OCI-LY1 (cell line): ENCODE measurements around the gene TRIM60.

Experiments used
- H2AFZ ChIP-seq: fragments of 200-600 bp; sonication (generic), shearing (Covaris generic); 2 replicates; pipeline ENCODE4 v1.6.0; 2014; ENCODE audit warnings: antibody characterized with exemption, mild to moderate bottlenecking, low read length
- H3F3A ChIP-seq: fragments of 200-600 bp; sonication (generic), shearing (Covaris generic); 2 replicates; pipeline ENCODE4 v1.6.0; 2014; ENCODE audit warnings: mild to moderate bottlenecking, antibody characterized with exemption, low read length, moderate library complexity; ENCODE audit not compliant: insufficient read depth
- H3K27ac ChIP-seq: fragments of 200-600 bp; sonication (generic); 2 replicates; pipeline ENCODE4 v1.5.1; 2014; ENCODE audit warnings: low read length, mixed run types, mild to moderate bottlenecking, low read depth; ENCODE audit not compliant: poor library complexity, severe bottlenecking
- H3K27me3 ChIP-seq: fragments of 200-600 bp; sonication (generic); 2 replicates; pipeline ENCODE4 v1.6.0; 2014; ENCODE audit warnings: antibody characterized with exemption, mild to moderate bottlenecking, low read length, moderate library complexity; ENCODE audit not compliant: insufficient read depth
- H3K36me3 ChIP-seq: fragments of 200-600 bp; sonication (generic); 2 replicates; pipeline ENCODE4 v1.6.1; 2014; ENCODE audit warnings: mild to moderate bottlenecking, antibody characterized with exemption, low read length, moderate library complexity, mixed read lengths; ENCODE audit not compliant: insufficient read depth
- H3K4me1 ChIP-seq: fragments of 200-600 bp; sonication (generic); 2 replicates; pipeline ENCODE4 v1.5.1; 2014; ENCODE audit warnings: mild to moderate bottlenecking, low read length, moderate library complexity; ENCODE audit not compliant: insufficient read depth, severe bottlenecking
- H3K4me2 ChIP-seq: fragments of 200-600 bp; sonication (generic), shearing (Covaris generic); 2 replicates; pipeline ENCODE4 v1.6.1; 2014; ENCODE audit warnings: low read length
- H3K4me3 ChIP-seq: fragments of 200-600 bp; sonication (generic); 2 replicates; pipeline ENCODE4 v1.5.1; 2014; ENCODE audit warnings: low read length, low read depth, mild to moderate bottlenecking, mixed read lengths; ENCODE audit not compliant: poor library complexity, severe bottlenecking
- H3K79me2 ChIP-seq: fragments of 200-600 bp; shearing (Covaris generic); 2 replicates; pipeline ENCODE4 v1.6.1; 2016; ENCODE audit warnings: mixed run types, low read length, mixed read lengths; ENCODE audit not compliant: insufficient read depth
- H3K9ac ChIP-seq: fragments of 200-600 bp; sonication (generic), shearing (Covaris generic); 2 replicates; pipeline ENCODE4 v1.6.1; 2014; ENCODE audit warnings: mild to moderate bottlenecking, low read length, mixed read lengths
- H3K9me2 ChIP-seq: fragments of 200-600 bp; sonication (generic), shearing (Covaris generic); 2 replicates; pipeline ENCODE4 v1.6.1; 2014; ENCODE audit warnings: low read depth, mild to moderate bottlenecking, low read length, mixed read lengths
- H3K9me3 ChIP-seq: fragments of 200-600 bp; shearing (Covaris generic); 2 replicates; pipeline ENCODE4 v1.6.1; 2014; ENCODE audit warnings: low read length, mixed read lengths
- H4K20me1 ChIP-seq: fragments of 200-600 bp; sonication (generic), shearing (Covaris generic); 2 replicates; pipeline ENCODE4 v1.6.0; 2016; ENCODE audit warnings: mild to moderate bottlenecking, low read length; ENCODE audit not compliant: insufficient read depth
- EZH2 ChIP-seq: fragments of 200-600 bp; sonication (generic), shearing (Covaris generic); IDR thresholded peaks from 2 replicates; pipeline ENCODE4 v1.8.0; 2017; ENCODE audit warnings: borderline replicate concordance, mixed run types, mild to moderate bottlenecking, antibody characterized with exemption, low read length, moderate library complexity, mixed read lengths
- TF ChIP-seq, protein P1 (sequence below): fragments of 200-600 bp; sonication (generic), shearing (Covaris generic); IDR thresholded peaks from 2 replicates; pipeline ENCODE4 v1.5.1; 2017; ENCODE audit warnings: mild to moderate bottlenecking, antibody characterized with exemption, low read length, moderate library complexity, mixed read lengths

The TRIM60 gene

DNA sequence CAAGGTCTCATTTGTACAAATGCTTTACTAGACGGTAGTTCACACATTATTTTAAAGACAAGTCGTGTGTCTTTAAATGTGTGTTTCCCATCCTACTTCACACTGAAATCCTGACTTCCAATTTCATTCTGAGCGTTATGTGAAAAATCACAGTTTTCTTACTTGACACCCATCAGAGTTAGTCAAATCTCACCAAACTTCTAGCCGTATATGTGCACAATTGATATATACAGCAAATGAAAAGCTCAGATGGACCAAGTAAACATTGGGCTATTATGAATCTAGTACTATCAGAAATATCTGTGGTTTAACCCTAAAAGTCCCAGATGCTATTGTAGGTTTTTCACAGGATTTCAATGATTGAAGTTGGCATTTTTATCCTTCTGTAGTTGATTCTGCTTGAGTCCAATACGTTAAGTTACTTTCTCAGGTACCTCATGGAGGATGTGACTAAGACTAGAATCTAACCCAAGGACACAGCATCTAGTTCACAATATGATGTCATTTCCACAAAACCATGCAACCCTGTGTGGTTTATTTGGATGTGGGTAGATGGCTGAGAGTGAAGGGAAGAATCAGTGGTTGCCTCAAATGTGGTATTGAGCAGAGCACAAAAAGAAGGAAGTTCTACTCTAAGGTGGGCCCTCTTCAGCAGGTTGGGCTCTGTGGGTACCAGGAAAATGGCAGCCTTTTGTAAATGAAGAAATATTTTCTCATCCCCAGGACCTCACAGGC, 22.1 kb upstream of the TRIM60 start:
- Histone ChIP-seq H3K9me3 (no peaks in the 10 kb centered on the region), H3K4me3 (no peak overlapping the region), H3F3A (no peaks in the 10 kb centered on the region), H3K27ac (no peak overlapping the region), H3K9me2 (no peaks in the 10 kb centered on the region), H3K9ac (no peak overlapping the region), H3K27me3 (no peaks in the 10 kb centered on the region; the same call in 1 of the 2 replicates), H2AFZ (no peak overlapping the region), H3K4me2 (no peak overlapping the region), H3K36me3 (no peaks in the 10 kb centered on the region), H3K79me2 (no peaks in the 10 kb centered on the region), H3K4me1 (no peaks in the 10 kb centered on the region), H4K20me1 (no peaks in the 10 kb centered on the region)
- TF ChIP-seq EZH2, result no peak
- TF ChIP-seq, protein P1, sequence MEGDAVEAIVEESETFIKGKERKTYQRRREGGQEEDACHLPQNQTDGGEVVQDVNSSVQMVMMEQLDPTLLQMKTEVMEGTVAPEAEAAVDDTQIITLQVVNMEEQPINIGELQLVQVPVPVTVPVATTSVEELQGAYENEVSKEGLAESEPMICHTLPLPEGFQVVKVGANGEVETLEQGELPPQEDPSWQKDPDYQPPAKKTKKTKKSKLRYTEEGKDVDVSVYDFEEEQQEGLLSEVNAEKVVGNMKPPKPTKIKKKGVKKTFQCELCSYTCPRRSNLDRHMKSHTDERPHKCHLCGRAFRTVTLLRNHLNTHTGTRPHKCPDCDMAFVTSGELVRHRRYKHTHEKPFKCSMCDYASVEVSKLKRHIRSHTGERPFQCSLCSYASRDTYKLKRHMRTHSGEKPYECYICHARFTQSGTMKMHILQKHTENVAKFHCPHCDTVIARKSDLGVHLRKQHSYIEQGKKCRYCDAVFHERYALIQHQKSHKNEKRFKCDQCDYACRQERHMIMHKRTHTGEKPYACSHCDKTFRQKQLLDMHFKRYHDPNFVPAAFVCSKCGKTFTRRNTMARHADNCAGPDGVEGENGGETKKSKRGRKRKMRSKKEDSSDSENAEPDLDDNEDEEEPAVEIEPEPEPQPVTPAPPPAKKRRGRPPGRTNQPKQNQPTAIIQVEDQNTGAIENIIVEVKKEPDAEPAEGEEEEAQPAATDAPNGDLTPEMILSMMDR, result no peak

DNA sequence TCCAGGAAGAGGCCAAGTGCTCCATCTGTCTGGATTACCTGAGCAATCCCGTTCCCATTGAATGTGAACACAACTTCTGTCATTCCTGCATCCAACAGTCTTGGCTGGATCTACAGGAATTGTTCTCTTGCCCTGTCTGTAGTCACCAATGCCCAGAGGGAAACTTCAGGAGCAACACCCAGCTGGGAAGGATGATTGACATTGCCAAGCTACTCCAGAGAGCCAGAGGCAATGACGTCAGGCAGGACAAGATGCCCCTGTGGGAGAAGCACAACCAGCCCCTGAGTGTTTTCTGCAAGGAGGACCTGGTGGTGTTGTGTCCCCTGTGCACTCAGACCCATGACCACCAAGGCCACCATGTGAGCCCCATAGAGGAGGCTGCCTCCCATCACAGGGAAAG, 21.3 kb upstream of the TRIM60 start:
- Histone ChIP-seq H3K27ac (no peak overlapping the region), H4K20me1 (no peaks in the 10 kb centered on the region), H2AFZ (no peak overlapping the region), H3K4me1 (no peaks in the 10 kb centered on the region), H3K27me3 (no peaks in the 10 kb centered on the region; the same call in 1 of the 2 replicates), H3K79me2 (no peaks in the 10 kb centered on the region), H3K4me2 (no peak overlapping the region), H3K4me3 (no peak overlapping the region), H3K9ac (no peak overlapping the region), H3K36me3 (no peaks in the 10 kb centered on the region), H3K9me2 (no peaks in the 10 kb centered on the region), H3K9me3 (no peaks in the 10 kb centered on the region), H3F3A (no peaks in the 10 kb centered on the region)
- TF ChIP-seq, protein P1, result no peak
- TF ChIP-seq EZH2, result no peak

DNA sequence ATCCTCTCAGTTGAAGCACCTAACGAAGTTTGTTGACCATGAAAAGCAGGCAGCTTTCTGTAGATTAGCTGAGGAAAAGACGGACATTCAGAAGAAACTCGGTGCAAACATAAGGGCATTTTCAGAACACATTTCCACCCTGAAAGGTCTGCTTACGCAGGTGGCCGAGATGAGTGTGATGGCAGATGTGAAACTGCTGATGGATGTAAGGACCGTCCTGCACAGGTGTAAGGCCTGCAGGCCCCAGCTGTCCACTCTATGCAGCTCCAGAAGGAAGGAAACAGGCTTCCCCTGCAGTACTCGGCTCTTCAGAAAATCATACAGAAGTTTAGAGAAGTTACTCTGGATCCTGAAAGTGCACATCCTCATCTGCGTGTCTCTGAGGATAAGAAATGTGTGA, 20.8 kb upstream of the TRIM60 start:
- Histone ChIP-seq H3K9ac (no peak overlapping the region), H3K36me3 (no peaks in the 10 kb centered on the region), H3K4me3 (no peak overlapping the region), H3K27me3 (no peaks in the 10 kb centered on the region; the same call in 1 of the 2 replicates), H3K9me2 (no peaks in the 10 kb centered on the region), H4K20me1 (no peaks in the 10 kb centered on the region), H3K79me2 (no peaks in the 10 kb centered on the region), H3K4me2 (no peak overlapping the region), H2AFZ (no peak overlapping the region), H3K27ac (no peak overlapping the region), H3K9me3 (no peaks in the 10 kb centered on the region), H3F3A (no peaks in the 10 kb centered on the region), H3K4me1 (no peaks in the 10 kb centered on the region)
- no peak for TF ChIP-seq EZH2
- TF ChIP-seq, protein P1, result no peak
